ENCODE results near the gene PIKFYVE.

Gene PIKFYVE

DNA sequence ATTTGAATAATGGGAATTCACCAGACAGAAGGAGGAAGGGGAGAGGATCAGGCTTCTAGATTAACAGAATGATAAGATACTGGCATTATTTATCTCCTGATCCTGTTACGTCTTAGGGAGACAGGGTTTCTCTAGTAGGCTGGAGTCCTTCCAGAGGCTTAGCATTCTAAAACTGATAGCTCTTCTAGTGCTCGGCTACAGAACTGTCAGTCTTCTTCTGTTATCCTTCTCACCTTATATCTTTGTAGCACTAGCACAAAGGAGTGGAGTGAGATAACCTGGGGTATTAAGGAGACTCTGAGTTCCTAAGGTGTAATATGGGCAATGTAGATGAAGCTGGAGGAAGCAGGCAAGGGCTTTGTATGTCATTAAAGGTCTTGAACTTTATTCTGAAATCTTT, 52.1 kb downstream of the PIKFYVE start:
- TF ChIP-seq, protein P1, sequence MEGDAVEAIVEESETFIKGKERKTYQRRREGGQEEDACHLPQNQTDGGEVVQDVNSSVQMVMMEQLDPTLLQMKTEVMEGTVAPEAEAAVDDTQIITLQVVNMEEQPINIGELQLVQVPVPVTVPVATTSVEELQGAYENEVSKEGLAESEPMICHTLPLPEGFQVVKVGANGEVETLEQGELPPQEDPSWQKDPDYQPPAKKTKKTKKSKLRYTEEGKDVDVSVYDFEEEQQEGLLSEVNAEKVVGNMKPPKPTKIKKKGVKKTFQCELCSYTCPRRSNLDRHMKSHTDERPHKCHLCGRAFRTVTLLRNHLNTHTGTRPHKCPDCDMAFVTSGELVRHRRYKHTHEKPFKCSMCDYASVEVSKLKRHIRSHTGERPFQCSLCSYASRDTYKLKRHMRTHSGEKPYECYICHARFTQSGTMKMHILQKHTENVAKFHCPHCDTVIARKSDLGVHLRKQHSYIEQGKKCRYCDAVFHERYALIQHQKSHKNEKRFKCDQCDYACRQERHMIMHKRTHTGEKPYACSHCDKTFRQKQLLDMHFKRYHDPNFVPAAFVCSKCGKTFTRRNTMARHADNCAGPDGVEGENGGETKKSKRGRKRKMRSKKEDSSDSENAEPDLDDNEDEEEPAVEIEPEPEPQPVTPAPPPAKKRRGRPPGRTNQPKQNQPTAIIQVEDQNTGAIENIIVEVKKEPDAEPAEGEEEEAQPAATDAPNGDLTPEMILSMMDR (IDR thresholded peaks at IDR 0.05; ENCODE audit: low read depth, low read length, missing control alignments): no peak
- Histone ChIP-seq H3K27me3 (replicated peaks) (no peaks in the 10 kb centered on the region), H3K4me3 (ENCODE audit: low read depth, low read length) (no peak overlapping the region), H3K36me3 (replicated peaks) (peaks cover 15% of the 10 kb centered on the region), H3K27ac (no peak overlapping the region)
- in situ Hi-C loops (cut with HindIII; ENCODE audit: low pct_ligation_motif_present, low sequenced_read_pairs): no loop called here
- DNase-seq: no peak

DNA sequence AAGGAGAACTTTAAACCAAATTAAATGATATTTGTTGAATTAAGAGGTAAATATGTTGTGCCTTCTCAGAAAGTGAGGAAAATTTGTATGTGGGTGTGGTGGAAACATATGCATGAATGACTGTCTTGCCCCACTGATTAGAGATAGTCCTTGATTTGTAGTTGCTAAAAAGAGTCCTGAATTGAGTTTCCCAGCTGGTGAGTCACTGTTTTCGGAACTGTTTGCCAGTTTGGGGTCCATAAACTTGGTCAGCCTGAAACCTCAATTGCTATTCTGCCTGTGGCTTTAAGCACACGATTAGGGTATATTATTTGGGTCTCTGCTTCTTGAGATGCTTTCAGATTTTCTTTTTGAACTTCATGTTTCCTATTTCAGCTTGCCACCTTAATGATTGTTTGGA, 53.3 kb downstream of the PIKFYVE start:
- TF ChIP-seq, protein P1 (IDR thresholded peaks at IDR 0.05; ENCODE audit: low read depth, low read length, missing control alignments): no peak
- DNase-seq: peak; percentile 9
- Histone ChIP-seq H3K27me3 (replicated peaks) (no peaks in the 10 kb centered on the region), H3K27ac (no peak overlapping the region), H3K4me3 (ENCODE audit: low read depth, low read length) (no peak overlapping the region), H3K36me3 (replicated peaks) (peaks cover 20% of the 10 kb centered on the region)
- in situ Hi-C loops (cut with HindIII; ENCODE audit: low pct_ligation_motif_present, low sequenced_read_pairs): no loop called here

DNA sequence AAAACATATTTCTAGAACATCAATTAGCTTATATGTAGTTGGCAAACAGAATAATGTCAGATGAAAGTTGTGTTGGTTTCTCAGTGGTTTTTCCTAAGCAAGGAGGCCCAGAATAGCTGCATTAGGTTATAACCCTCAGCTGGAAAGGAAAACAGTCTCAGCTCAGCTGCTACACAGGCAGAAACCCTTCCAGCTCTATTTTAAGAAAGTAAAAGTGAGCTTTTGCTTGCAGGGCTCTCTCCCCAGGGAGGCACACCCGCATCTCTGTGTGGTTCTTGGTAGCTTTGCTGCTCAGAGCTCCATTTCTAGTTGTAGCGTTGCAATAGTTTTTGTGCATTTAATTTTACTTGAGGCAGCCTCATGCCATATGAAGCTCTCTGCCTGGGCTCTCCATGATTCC, 54.6 kb downstream of the PIKFYVE start:
- Histone ChIP-seq H3K36me3 (replicated peaks) (peaks cover 23% of the 10 kb centered on the region), H3K4me3 (ENCODE audit: low read depth, low read length) (no peak overlapping the region), H3K27ac (no peak overlapping the region), H3K27me3 (replicated peaks) (no peaks in the 10 kb centered on the region)
- DNase-seq: peak; percentile 40
- in situ Hi-C loops (cut with HindIII; ENCODE audit: low pct_ligation_motif_present, low sequenced_read_pairs): no loop called here
- TF ChIP-seq, protein P1 (IDR thresholded peaks at IDR 0.05; ENCODE audit: low read depth, low read length, missing control alignments): no peak

DNA sequence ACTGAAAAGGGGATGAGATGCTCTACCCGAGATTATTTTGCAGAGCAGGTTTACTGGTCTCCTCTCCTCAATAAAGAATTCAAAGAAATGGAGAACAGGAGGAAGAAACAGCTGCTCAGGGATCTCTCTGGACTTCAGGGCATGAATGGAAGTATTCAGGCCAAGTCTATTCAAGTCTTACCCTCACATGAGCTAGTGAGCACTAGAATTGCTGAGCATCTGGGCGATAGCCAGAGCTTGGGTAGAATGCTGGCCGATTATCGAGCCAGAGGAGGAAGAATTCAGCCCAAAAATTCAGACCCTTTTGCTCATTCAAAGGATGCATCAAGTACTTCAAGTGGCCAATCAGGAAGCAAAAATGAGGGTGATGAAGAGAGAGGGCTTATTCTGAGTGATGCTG, 60.0 kb downstream of the PIKFYVE start:
- H3K27ac ChIP-seq: no peak overlapping the region
- peaks cover 43% of the 10 kb centered on the region for H3K36me3 ChIP-seq (replicated peaks)
- H3K4me3 ChIP-seq (ENCODE audit: low read depth, low read length): no peak overlapping the region
- TF ChIP-seq, protein P1 (IDR thresholded peaks at IDR 0.05; ENCODE audit: low read depth, low read length, missing control alignments): no peak
- in situ Hi-C loops (cut with HindIII; ENCODE audit: low pct_ligation_motif_present, low sequenced_read_pairs): no loop called here
- DNase-seq: no peak
- no peaks in the 10 kb centered on the region for H3K27me3 ChIP-seq (replicated peaks)

DNA sequence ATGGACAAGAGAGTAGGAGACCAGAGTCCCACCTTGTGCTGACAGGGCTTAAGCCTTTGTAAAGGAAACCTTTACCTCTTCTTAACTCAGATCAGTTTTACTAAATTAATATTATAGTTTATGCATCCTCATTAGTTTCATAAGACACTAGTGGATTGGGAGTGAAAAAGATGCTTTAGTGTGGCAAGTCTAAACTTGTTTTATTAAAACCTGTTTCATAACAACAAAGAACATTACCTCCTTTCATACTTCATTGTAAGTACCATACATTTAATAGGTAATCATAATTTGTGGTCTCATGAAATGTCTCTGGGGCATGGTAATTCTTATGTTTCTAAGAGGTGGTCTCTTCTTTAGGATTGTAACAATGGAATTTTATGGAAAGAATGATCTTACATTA, 63.4 kb downstream of the PIKFYVE start:
- Histone ChIP-seq H3K36me3 (replicated peaks) (peaks cover 44% of the 10 kb centered on the region), H3K27ac (no peak overlapping the region), H3K27me3 (replicated peaks) (no peaks in the 10 kb centered on the region), H3K4me3 (ENCODE audit: low read depth, low read length) (no peak overlapping the region)
- no peak for DNase-seq
- TF ChIP-seq, protein P1 (IDR thresholded peaks at IDR 0.05; ENCODE audit: low read depth, low read length, missing control alignments): no peak
- in situ Hi-C loops (cut with HindIII; ENCODE audit: low pct_ligation_motif_present, low sequenced_read_pairs): no loop called here

DNA sequence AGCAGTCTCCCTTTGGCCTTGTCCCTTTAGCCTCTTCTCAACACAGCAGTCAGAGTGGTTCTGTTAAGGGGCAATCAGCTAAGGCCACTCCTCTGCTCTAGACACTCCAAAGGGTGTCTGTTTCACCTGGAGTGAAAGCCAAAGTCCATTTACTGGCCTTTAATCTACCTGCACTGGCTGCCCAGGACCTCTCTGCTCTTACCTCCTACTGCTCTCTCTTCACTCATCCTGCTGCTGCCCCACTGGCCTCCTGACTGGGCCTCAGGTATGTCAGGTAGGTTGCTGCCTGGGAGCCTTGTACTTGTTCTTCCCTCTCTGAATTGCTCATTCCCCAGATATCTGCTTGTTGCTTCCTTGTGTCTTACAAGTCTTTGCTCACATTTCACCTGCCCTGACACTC, 68.2 kb downstream of the PIKFYVE start:
- no peaks in the 10 kb centered on the region for H3K27me3 ChIP-seq (replicated peaks)
- DNase-seq: no peak
- in situ Hi-C loops (cut with HindIII; ENCODE audit: low pct_ligation_motif_present, low sequenced_read_pairs): no loop called here
- no peak overlapping the region for H3K27ac ChIP-seq
- H3K4me3 ChIP-seq (ENCODE audit: low read depth, low read length): no peak overlapping the region
- peaks cover 34% of the 10 kb centered on the region for H3K36me3 ChIP-seq (replicated peaks)
- TF ChIP-seq, protein P1 (IDR thresholded peaks at IDR 0.05; ENCODE audit: low read depth, low read length, missing control alignments): no peak

Data from brain microvascular endothelial cell (primary cell).